GM15510 (cell line): ENCODE results near the gene PRKAR1B.

Experiments
- POLR2A ChIP-seq: IDR thresholded peaks from 3 replicates; pipeline ENCODE4 v1.6.1; 2011; ENCODE audit warnings: borderline replicate concordance; ENCODE audit not compliant: insufficient read length; ENCODE audit errors: extremely low read depth

PRKAR1B gene

DNA sequence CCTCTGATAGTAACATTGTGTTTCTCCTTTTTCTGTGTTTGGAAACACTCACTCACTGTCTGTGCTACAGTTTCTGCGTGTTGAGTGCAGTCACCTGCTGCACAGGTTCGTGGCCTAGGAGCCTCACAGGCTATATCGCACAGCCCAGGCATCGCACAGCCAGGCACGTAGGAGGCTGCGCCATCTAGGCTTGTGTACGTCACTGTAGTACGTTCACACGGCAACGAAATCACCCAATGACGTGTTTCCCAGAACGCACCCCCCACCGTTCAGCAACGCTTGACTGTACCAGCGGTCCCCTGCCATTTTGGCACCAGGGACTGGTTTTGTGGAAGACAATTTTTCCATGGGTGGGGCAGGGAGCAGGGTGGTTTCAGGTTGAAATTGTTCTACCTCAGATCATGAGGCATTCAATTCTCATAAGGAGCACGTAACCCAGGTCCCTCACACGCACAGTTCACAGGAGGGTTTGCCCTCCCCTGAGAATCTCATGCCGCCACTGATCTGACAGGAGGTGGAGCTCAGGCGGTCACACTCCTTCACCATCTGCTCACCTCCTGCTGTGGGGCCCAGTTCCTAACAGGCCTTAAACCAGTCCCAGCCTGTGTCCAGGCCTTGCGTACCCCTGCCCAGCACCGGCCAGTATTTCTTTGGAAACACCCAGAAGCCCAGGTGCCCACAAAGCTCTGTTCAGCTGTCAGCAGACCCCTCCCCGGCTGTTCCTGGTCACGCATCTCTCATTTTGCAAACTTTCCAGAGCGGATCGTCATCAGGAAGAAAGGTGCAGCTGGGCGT, 23.2 kb upstream of the PRKAR1B start:
- no peak for TF ChIP-seq POLR2A

DNA sequence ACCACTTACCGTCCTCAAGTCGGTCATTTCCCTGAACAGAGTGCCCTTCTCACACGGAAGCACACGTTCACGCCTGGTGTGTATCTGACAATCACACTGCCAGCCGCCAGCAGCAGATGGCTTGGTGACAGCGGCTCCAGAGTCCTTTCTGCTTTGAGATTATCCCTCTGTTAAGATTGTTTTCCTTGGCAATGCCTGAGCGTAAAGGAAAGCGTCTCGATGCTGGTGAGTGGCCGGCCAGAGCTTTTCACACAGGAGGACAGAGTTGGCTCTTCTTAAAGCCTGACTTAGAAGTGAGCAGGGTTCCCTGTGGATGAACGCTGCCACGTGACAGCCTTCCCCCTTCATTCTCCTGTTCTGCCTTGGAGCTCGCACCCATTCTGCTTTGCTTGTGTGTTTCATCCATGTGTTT, 22.1 kb upstream of the PRKAR1B start:
- no peak for TF ChIP-seq POLR2A

- no peak for TF ChIP-seq POLR2A
Measured at GRCh38 chr7:748446-748845, 21.4 kb upstream of the PRKAR1B start.

GRCh38 chr7:747186-747585, 20.1 kb upstream of the PRKAR1B start:
- TF ChIP-seq POLR2A = no peak

GRCh38 chr7:746155-747061, 19.3 kb upstream of the PRKAR1B start:
- TF ChIP-seq POLR2A = no peak

DNA sequence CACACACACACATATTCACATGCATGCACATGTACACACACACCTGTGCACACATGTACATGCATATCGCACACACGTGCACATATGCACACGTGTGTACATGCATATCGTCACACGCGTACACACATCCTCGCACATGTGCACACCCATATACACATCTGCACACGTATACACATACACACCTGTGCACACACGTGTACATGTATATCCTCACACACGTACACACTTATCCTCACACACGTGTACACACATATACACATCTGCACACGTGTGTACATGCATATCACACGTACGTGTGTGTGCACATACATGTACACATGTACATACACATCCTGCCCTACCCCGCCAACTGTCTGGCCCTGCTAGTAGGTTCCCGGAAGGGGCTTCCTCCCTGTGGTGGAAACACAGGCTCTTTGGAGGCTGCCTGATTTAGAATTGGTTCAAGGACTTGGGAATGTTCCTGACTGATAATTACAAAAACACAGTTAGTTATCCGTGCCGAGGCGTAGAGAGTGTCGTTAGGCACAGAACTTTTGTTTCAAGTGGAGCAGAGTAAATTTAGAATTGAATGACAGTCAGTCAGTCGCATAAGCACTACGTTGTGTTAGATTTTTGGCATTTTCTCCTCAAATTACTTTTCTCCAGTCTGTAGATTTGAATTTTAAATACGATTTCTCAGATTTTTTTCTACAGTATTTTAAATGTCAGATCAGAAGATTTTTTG, 18.5 kb upstream of the PRKAR1B start:
- no peak for TF ChIP-seq POLR2A

- TF ChIP-seq POLR2A = no peak
Measured at GRCh38 chr7:744854-745430, 17.9 kb upstream of the PRKAR1B start.

GRCh38 chr7:742791-743190, 15.7 kb upstream of the PRKAR1B start:
- no peak for TF ChIP-seq POLR2A

DNA sequence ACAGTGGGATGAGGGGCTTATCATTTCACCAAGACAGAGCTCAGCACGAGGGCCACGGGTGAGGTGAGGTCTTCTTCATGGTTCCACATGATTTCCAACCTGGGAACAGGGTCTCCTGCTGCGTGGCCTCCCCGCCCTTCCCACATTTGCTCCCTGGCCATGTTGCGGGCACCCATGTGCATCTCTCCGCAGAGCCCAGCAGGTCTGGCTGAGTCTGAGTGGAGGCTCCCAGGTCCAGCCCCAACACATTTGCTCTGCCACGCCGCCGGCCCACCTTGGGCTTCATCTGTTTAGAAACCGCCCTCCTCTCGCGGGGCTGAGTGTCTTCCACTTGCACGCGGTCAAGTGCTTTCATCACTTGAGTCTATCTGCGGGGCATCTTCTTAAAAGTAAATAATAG, 14.8 kb upstream of the PRKAR1B start:
- no peak for TF ChIP-seq POLR2A

DNA sequence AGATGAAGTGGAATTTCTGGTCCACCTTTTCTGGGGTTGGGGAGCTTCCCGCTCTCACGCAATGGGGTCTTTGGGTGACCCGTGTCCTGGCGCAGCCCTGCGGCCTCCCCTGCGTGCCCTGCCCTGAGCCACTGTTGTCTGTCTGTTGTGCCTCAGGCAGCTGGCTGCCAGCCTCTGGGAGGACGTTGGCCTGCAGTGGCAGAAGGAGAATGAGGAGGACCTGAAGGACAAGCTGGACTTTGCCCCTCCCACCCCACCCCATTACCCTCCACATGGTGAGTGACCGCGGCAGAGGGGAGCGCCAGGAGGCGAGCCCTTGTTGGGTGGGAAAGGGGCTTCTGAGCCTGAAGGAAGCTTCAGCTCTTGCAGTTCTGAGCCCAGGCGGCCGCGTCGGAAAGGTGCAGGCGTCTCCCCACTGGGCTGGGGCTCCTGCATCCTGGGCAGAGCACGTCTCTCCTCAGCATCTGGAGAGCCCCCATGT, 14.2 kb upstream of the PRKAR1B start:
- TF ChIP-seq POLR2A = no peak

- no peak for TF ChIP-seq POLR2A
Measured at GRCh38 chr7:739983-740942, 13.2 kb upstream of the PRKAR1B start.

- no peak for TF ChIP-seq POLR2A
Measured at GRCh38 chr7:739455-739982, 12.4 kb upstream of the PRKAR1B start.
